Testis (tissue), 2 donors: Measurements from ENCODE around the gene TPCN1.

ENCODE experiments used
- CTCF ChIP-seq, 3 experiments: fragments of 450-650 bp in 2 of 3; fragments of 200-600 bp in 1 of 3; sonication (generic) in 1 of 3; IDR thresholded peaks; one replicate each; pipeline ENCODE4 v1.5.1; 2016 to 2019; ENCODE audit warnings: antibody characterized with exemption in 3 of 3, mild to moderate bottlenecking in 2 of 3, moderate library complexity in 1 of 3
- POLR2A ChIP-seq: fragments of 450-650 bp; IDR thresholded peaks from one replicate; pipeline ENCODE4 v1.6.1; 2017; ENCODE audit warnings: antibody characterized with exemption, mild to moderate bottlenecking, moderate library complexity

DNA sequence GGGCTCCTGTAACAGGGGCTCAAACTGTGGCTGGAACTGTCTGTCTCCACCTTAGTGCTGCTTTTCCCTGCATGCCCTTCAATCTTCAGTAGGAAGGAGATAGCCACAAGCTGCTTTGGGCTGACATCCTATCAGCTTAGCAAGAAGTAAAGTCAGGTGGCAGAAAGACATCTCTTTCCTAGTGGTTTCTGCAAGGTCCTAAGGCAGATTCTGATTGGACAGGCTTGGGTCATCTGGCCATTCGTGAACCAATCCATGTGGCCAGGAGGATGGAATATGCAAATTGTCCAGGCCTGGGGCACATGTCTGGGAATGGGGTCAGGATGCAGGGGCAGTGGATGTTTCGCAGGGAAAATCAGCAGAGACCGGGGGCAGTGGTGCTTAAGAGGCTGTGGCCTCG, 30.5 kb upstream of the TPCN1 start:
- TF ChIP-seq CTCF (IDR thresholded peaks at IDR 0.05) (no peak), POLR2A (no peak)
